Osteoblast (primary cell): ENCODE data around the gene DIP2C. TPM values are rescaled to one million over a fixed set of nuclear protein-coding genes. Genes with fewer than 3 reads are reported as not detected.

Source experiments
- DNase-seq: peaks from one replicate; pipeline ENCODE4 v3.0.0; 2011; ENCODE audit warnings: low spot score, mixed read lengths; ENCODE audit not compliant: insufficient read length; ENCODE audit errors: missing footprints
- H2AFZ ChIP-seq: 2 replicates; pipeline ENCODE4 v1.6.0; 2011; ENCODE audit warnings: mild to moderate bottlenecking, low read length
- H3K27ac ChIP-seq: 2 replicates; pipeline ENCODE4 v1.5.1; 2011; ENCODE audit warnings: mild to moderate bottlenecking, low read depth, low read length, moderate library complexity
- H3K27me3 ChIP-seq: 2 replicates; pipeline ENCODE4 v1.6.0; 2012; ENCODE audit warnings: mild to moderate bottlenecking, control low read depth, inconsistent platforms, low read length, moderate library complexity; ENCODE audit not compliant: insufficient read depth
- H3K36me3 ChIP-seq: 2 replicates; pipeline ENCODE4 v1.5.1; 2011; ENCODE audit warnings: mild to moderate bottlenecking, low read length, control low read depth, moderate library complexity; ENCODE audit not compliant: insufficient read depth
- H3K4me1 ChIP-seq: 2 replicates; pipeline ENCODE4 v1.5.1; 2011; ENCODE audit warnings: mild to moderate bottlenecking, low read length, control low read depth, moderate library complexity; ENCODE audit not compliant: insufficient read depth
- H3K4me2 ChIP-seq: 2 replicates; pipeline ENCODE4 v1.6.0; 2011; ENCODE audit warnings: mild to moderate bottlenecking, low read length; ENCODE audit not compliant: insufficient read depth
- H3K4me3 ChIP-seq: fragments of 200-600 bp; sonication (generic); 3 replicates; pipeline ENCODE4 v1.5.1; 2012; ENCODE audit warnings: mild to moderate bottlenecking, low read length, inconsistent platforms; ENCODE audit not compliant: insufficient read depth
- H3K79me2 ChIP-seq: 2 replicates; pipeline ENCODE4 v1.6.0; 2012; ENCODE audit warnings: mild to moderate bottlenecking, low read length, control low read depth, inconsistent platforms; ENCODE audit not compliant: insufficient read depth
- H3K9me3 ChIP-seq: 2 replicates; pipeline ENCODE4 v1.5.1; 2011; ENCODE audit warnings: low read depth, low read length, control low read depth
- H4K20me1 ChIP-seq: 2 replicates; pipeline ENCODE4 v1.6.0; 2012; ENCODE audit warnings: mild to moderate bottlenecking, low read length, control low read depth; ENCODE audit not compliant: insufficient read depth
- total RNA-seq: library from RNA; depleted of rRNA; stranded (reverse); fragments of >200 nt; gene quantifications from 2 replicates; pipeline ENCODE4 v1.2.3, GENCODE V29; 2012
- TF ChIP-seq, protein P1 (sequence below): IDR thresholded peaks from 2 replicates; pipeline ENCODE4 v1.5.1; 2011; ENCODE audit warnings: mild to moderate bottlenecking, low read depth, low read length, moderate library complexity; ENCODE audit errors: extremely low read depth

The DIP2C gene
- total RNA-seq, 1 donor = 36.9 TPM

DNA sequence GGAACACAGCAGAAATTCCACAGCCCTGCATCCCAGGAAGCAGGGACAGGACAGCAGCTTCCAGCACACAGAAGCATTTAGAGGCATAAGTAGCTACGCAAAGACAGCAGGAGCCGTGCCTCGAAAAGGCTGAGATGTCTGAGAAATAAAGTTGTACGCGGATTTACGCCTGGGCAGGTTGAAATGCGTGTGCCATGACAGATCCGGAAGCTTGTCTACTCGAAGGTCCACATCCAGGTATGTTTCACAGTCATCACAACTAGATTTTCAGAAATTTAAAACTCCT, 26.1 kb downstream of the DIP2C start:
- Histone ChIP-seq H2AFZ (no peak overlapping the region), H3K4me2 (no peak overlapping the region), H3K36me3 (no peaks in the 10 kb centered on the region), H3K4me3 (no peak overlapping the region), H3K27me3 (no peaks in the 10 kb centered on the region), H3K79me2 (peaks cover 95% of the 10 kb centered on the region), H3K27ac (no peak overlapping the region), H4K20me1 (peaks cover 37% of the 10 kb centered on the region), H3K4me1 (peaks cover 27% of the 10 kb centered on the region), H3K9me3 (no peaks in the 10 kb centered on the region)
- no peak for DNase-seq
- TF ChIP-seq, protein P1, sequence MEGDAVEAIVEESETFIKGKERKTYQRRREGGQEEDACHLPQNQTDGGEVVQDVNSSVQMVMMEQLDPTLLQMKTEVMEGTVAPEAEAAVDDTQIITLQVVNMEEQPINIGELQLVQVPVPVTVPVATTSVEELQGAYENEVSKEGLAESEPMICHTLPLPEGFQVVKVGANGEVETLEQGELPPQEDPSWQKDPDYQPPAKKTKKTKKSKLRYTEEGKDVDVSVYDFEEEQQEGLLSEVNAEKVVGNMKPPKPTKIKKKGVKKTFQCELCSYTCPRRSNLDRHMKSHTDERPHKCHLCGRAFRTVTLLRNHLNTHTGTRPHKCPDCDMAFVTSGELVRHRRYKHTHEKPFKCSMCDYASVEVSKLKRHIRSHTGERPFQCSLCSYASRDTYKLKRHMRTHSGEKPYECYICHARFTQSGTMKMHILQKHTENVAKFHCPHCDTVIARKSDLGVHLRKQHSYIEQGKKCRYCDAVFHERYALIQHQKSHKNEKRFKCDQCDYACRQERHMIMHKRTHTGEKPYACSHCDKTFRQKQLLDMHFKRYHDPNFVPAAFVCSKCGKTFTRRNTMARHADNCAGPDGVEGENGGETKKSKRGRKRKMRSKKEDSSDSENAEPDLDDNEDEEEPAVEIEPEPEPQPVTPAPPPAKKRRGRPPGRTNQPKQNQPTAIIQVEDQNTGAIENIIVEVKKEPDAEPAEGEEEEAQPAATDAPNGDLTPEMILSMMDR = no peak

DNA sequence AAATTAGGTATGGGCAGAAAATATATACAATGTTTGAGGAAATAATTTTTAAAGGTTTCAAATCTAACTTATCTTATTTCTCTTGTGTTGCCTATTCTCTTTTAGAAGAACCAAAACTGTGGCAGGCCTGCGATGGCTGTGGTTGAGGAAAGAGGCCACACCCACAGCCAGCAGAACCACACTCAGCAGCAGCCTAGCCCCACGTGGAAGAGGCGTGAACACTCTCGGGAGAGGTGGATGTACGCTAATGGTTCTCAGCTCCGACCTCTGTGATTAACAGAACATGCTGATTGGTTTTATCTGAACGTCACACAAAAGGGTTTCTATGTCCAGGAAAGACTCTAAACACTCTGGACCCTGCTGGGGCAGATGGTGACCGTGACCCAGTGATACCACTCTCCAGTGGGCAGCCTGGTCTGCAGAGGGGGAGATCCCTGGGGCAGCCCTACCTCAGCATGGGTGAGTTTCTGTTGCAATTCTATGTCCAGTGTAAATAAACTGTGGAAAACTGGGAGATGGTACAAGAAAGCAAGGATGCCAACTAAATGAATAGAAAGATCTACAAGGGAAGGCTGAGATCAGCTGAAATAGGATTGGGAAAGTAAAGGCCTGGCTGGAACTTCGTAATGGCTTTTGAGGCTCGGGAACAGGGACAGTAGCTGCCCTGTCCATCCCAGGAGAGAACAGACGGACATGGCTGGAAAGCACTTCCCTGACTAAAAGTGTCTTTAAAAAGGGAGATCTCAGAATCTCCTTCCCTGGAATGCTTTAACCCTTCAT, 26.6 kb downstream of the DIP2C start:
- Histone ChIP-seq H3K79me2 (peaks cover 93% of the 10 kb centered on the region), H3K36me3 (no peaks in the 10 kb centered on the region), H3K4me1 (peaks cover 27% of the 10 kb centered on the region), H3K9me3 (no peaks in the 10 kb centered on the region), H4K20me1 (peaks cover 35% of the 10 kb centered on the region), H3K4me2 (no peak overlapping the region), H2AFZ (no peak overlapping the region), H3K4me3 (no peak overlapping the region), H3K27ac (no peak overlapping the region), H3K27me3 (no peaks in the 10 kb centered on the region)
- TF ChIP-seq, protein P1 = no peak
- peak; percentile 77 for DNase-seq

DNA sequence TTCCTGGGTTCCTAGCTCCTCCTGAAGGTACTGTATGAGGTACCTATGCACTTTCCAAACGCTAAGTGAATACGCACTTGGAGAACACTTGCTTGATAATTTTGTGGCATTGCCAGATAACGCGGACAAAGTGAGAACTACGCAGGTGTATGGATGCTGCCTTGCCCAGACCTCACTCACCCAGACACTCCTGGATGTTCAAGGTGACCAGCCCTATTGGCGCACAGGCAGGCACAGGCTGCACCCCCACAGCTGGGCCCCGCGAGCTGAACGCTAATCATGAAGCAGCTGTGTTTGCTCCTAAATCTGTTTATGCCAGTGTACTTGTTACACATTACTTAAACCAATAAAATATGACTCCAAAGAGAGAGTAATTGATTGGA, 27.3 kb downstream of the DIP2C start:
- Histone ChIP-seq H3K4me1 (peaks cover 27% of the 10 kb centered on the region), H3K9me3 (no peaks in the 10 kb centered on the region), H2AFZ (no peak overlapping the region), H3K4me3 (no peak overlapping the region), H3K27ac (no peak overlapping the region), H3K4me2 (no peak overlapping the region), H3K36me3 (no peaks in the 10 kb centered on the region), H3K27me3 (no peaks in the 10 kb centered on the region), H4K20me1 (peaks cover 29% of the 10 kb centered on the region), H3K79me2 (peaks cover 87% of the 10 kb centered on the region)
- no peak for DNase-seq
- TF ChIP-seq, protein P1 = no peak

DNA sequence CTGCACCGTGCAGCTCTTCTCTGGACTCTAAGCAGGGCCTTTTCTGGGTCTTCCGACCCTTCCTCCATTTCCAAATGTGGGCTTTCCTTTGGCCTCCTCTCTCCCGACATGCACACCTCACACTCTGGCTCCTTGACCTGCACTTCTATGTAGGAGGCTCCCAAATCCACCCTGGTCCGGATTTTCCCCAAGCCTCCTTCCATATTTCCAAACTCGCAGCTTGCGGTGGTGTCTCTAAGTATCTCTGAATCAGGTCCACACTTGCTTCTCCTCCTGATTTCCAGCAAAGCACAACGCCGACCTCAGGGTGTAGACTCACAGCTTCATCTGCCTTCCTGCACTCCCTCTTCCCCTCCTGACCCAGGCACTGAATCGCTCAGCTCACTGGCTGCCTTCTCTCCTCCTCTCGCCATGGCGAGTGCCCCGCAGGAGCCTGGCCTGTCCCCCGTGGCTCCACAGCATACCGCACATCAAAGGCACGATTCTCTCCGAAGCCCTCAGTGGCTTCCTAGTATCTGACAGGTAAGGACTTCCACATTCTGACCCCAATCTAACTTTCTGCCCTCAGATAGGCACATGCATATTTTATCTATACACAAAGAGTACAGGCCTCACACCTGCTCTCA, 27.8 kb downstream of the DIP2C start:
- H3K36me3 ChIP-seq = no peaks in the 10 kb centered on the region
- H3K9me3 ChIP-seq = no peaks in the 10 kb centered on the region
- peaks cover 27% of the 10 kb centered on the region for H3K4me1 ChIP-seq
- no peak overlapping the region for H3K4me2 ChIP-seq
- H4K20me1 ChIP-seq = peaks cover 28% of the 10 kb centered on the region
- no peak overlapping the region for H3K4me3 ChIP-seq
- H3K79me2 ChIP-seq = peaks cover 85% of the 10 kb centered on the region
- no peak overlapping the region for H2AFZ ChIP-seq
- H3K27ac ChIP-seq = peak overlapping the region; percentile 96
- DNase-seq = no peak
- H3K27me3 ChIP-seq = no peaks in the 10 kb centered on the region
- TF ChIP-seq, protein P1 = no peak
